GM18951 (cell line): ENCODE measurements around the gene EFL1.
"Not testable (repeated sequence)": the region's sequence is repeated elsewhere in the genome, so short reads cannot be mapped to it uniquely, and the experiment has no call there.

Source experiments
- POLR2A ChIP-seq: IDR thresholded peaks from 4 replicates; pipeline ENCODE4 v1.6.1; 2011; ENCODE audit warnings: mild to moderate bottlenecking; ENCODE audit not compliant: insufficient read length, insufficient read depth; ENCODE audit errors: extremely low read depth
- in situ Hi-C: fragments of 300-500 bp; cut with MboI; formaldehyde crosslinking; loops from one replicate; pipeline ENCODE4 v1.12.0; 2022; ENCODE audit warnings: low sequenced_read_pairs, mixed read lengths, inconsistent platforms; ENCODE audit not compliant: unreplicated experiment

Gene EFL1

GRCh38 chr15:82239685-82240391 lies 22.7 kb downstream of the EFL1 start:
- TF ChIP-seq POLR2A = no peak
- in situ Hi-C loops = loop anchor here (10.0 kb wide), 1 partner anchor 1855 kb away; no protein-coding TSS in a partner anchor

- in situ Hi-C loops = not testable (repeated sequence)
Measured at GRCh38 chr15:82237944-82238534, 24.5 kb downstream of the EFL1 start.

GRCh38 chr15:82231842-82232241 lies 30.7 kb downstream of the EFL1 start:
- in situ Hi-C loops = no loop called here
- no peak for TF ChIP-seq POLR2A

GRCh38 chr15:82231233-82231632 lies 31.3 kb downstream of the EFL1 start:
- TF ChIP-seq POLR2A = no peak
- in situ Hi-C loops = no loop called here

GRCh38 chr15:82228750-82229149 lies 33.8 kb downstream of the EFL1 start:
- no peak for TF ChIP-seq POLR2A
- in situ Hi-C loops = no loop called here

GRCh38 chr15:82221535-82221934 lies 41.0 kb downstream of the EFL1 start:
- in situ Hi-C loops = not testable (repeated sequence)

- in situ Hi-C loops = loop anchor here (10.0 kb wide), 1 partner anchor 1909 kb away; no protein-coding TSS in a partner anchor
Measured at GRCh38 chr15:82216092-82216491, 46.4 kb downstream of the EFL1 start.

- in situ Hi-C loops = loop anchor here (10.0 kb wide), 1 partner anchor 1913 kb away; no protein-coding TSS in a partner anchor
Measured at GRCh38 chr15:82212201-82212600, 50.3 kb downstream of the EFL1 start.

- in situ Hi-C loops = loop anchor here (10.0 kb wide), 1 partner anchor 1915 kb away; no protein-coding TSS in a partner anchor
Measured at GRCh38 chr15:82210066-82210597, 52.4 kb downstream of the EFL1 start.

GRCh38 chr15:82204575-82204974 lies 58.0 kb downstream of the EFL1 start:
- in situ Hi-C loops = not testable (repeated sequence)

GRCh38 chr15:82197733-82198594 lies 64.6 kb downstream of the EFL1 start:
- TF ChIP-seq POLR2A = no peak
- in situ Hi-C loops = loop anchor here (10.0 kb wide), 1 partner anchor 1947 kb away; no protein-coding TSS in a partner anchor

GRCh38 chr15:82196353-82196752 lies 66.2 kb downstream of the EFL1 start:
- TF ChIP-seq POLR2A = no peak
- in situ Hi-C loops = loop anchor here (10.0 kb wide), 1 partner anchor 1948 kb away; no protein-coding TSS in a partner anchor

GRCh38 chr15:82195818-82196217 lies 66.7 kb downstream of the EFL1 start:
- in situ Hi-C loops = loop anchor here (10.0 kb wide), 1 partner anchor 1949 kb away; no protein-coding TSS in a partner anchor

GRCh38 chr15:82194488-82194887 lies 68.0 kb downstream of the EFL1 start:
- in situ Hi-C loops = loop anchor here (10.0 kb wide), 1 partner anchor 1950 kb away; no protein-coding TSS in a partner anchor

- in situ Hi-C loops = loop anchor here (10.0 kb wide), 1 partner anchor 1951 kb away; no protein-coding TSS in a partner anchor
Measured at GRCh38 chr15:82193435-82193834, 69.1 kb downstream of the EFL1 start.

GRCh38 chr15:82192394-82192793 lies 70.1 kb downstream of the EFL1 start:
- in situ Hi-C loops = loop anchor here (10.0 kb wide), 1 partner anchor 1952 kb away; no protein-coding TSS in a partner anchor
